Measurements from ENCODE around the gene KRT9.

KRT9 gene

DNA sequence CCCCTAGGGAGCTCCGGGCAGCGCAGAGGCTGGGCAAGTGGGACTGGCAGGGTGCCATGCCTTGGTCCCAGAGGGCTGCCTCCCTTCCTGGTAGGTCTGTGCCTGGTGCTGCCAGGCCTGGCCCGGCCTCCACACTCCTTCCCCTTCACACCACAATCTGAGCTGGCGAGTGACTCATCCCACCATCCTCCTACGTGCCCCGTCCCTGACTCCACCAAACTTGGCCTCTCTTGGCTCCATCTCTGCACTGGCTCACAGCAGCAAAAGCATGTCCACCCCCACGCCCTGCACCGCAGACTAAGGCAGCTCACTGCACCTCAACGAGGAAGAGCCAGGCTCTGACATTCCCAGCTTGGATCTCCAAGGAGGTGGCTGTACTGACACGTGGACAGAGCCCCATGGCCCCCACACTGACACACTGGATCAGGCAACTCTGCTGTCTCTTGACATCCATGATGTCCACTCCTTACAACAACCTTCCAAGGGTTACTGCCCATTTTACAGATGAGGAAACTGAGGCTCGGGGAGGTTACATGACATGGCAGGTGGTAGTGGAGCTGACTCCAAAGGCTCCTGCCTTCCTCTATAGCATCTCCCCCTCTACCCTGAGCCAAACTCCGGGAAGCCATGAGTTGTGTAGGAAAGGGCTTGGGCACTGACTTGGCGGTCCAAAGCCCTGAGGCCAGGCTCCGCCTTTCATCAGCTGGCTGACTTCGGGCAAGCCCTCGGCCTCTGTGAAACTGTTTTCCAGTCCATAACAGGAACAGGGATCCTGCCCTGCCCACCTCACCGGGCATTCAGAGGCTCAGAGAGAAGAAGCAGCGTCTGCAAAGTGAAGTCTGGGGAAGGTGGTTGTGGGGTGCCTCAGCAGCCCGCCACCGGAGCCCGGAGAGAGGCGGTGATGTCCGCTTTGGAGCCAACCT is 23.7 kb downstream of the KRT9 start:
- Histone ChIP-seq H3K36me3 (no peaks in the 10 kb centered on the region), H3K4me1 (peaks cover 19% of the 10 kb centered on the region), H3K4me3 (ENCODE audit: low read depth, low read length) (peak overlapping the region; percentile 32), H3K9me3 (0 out of 2 replicates have a peak, but pooled peaks cover 2% of the 10 kb centered on the region), H3K27me3 (no peaks in the 10 kb centered on the region)
- TF ChIP-seq, protein P1, sequence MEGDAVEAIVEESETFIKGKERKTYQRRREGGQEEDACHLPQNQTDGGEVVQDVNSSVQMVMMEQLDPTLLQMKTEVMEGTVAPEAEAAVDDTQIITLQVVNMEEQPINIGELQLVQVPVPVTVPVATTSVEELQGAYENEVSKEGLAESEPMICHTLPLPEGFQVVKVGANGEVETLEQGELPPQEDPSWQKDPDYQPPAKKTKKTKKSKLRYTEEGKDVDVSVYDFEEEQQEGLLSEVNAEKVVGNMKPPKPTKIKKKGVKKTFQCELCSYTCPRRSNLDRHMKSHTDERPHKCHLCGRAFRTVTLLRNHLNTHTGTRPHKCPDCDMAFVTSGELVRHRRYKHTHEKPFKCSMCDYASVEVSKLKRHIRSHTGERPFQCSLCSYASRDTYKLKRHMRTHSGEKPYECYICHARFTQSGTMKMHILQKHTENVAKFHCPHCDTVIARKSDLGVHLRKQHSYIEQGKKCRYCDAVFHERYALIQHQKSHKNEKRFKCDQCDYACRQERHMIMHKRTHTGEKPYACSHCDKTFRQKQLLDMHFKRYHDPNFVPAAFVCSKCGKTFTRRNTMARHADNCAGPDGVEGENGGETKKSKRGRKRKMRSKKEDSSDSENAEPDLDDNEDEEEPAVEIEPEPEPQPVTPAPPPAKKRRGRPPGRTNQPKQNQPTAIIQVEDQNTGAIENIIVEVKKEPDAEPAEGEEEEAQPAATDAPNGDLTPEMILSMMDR (IDR thresholded peaks at IDR 0.05; ENCODE audit: low read depth, low read length): no peak
- DNase-seq: peak; percentile 96

DNA sequence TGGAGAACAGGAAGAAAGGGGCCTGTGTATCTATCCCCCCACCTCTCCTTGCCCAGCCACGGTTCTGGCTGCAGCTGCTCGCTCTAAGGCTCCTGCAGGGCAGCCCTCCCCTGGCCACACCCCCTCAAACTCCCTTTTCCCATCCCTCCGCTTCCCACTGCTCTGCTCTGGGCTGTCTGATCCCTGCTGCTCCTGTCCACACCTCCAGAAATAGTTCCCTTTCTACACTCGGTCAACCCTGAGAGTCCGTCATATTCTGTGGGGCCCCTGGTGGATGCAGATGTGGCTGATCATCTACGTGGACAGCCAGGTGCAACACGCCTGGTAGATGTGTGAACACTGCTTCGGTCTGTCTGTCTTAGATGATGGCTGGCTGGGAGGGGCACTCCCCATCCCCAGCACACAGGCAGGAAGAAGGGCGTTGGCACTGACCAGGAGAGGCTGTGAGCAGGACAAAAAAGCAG is 24.4 kb downstream of the KRT9 start:
- no peaks in the 10 kb centered on the region for H3K36me3 ChIP-seq
- TF ChIP-seq, protein P1 (IDR thresholded peaks at IDR 0.05; ENCODE audit: low read depth, low read length): no peak
- H3K27me3 ChIP-seq: no peaks in the 10 kb centered on the region
- H3K4me1 ChIP-seq: peaks cover 19% of the 10 kb centered on the region
- H3K4me3 ChIP-seq (ENCODE audit: low read depth, low read length): peak overlapping the region; percentile 32
- peak; percentile 87 for DNase-seq
- 0 out of 2 replicates have a peak, but pooled peaks cover 2% of the 10 kb centered on the region for H3K9me3 ChIP-seq

DNA sequence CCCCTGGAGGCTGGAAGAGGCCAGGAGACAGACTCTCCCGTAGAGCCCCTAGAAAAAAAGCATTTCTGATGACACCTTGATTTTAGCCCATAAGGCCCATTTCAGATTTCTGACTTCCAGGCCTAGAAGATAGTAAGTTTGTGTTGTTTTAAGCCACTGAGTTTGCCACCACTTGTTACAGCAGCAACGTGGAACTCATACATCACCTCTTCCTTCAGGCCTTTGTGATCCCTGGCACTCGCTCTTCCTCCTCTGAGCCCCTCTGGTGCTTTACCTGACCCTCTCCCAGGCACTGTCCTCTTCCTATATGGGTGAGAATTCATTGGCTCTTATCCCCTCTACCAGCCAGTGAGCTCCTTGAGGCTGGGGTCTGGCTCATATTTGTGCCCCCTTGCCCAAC is 25.0 kb downstream of the KRT9 start:
- H3K4me3 ChIP-seq (ENCODE audit: low read depth, low read length): no peak overlapping the region
- H3K4me1 ChIP-seq: peaks cover 19% of the 10 kb centered on the region
- no peak for DNase-seq
- TF ChIP-seq, protein P1 (IDR thresholded peaks at IDR 0.05; ENCODE audit: low read depth, low read length): no peak
- H3K9me3 ChIP-seq: 0 out of 2 replicates have a peak, but pooled peaks cover 2% of the 10 kb centered on the region
- H3K36me3 ChIP-seq: no peaks in the 10 kb centered on the region
- H3K27me3 ChIP-seq: no peaks in the 10 kb centered on the region

DNA sequence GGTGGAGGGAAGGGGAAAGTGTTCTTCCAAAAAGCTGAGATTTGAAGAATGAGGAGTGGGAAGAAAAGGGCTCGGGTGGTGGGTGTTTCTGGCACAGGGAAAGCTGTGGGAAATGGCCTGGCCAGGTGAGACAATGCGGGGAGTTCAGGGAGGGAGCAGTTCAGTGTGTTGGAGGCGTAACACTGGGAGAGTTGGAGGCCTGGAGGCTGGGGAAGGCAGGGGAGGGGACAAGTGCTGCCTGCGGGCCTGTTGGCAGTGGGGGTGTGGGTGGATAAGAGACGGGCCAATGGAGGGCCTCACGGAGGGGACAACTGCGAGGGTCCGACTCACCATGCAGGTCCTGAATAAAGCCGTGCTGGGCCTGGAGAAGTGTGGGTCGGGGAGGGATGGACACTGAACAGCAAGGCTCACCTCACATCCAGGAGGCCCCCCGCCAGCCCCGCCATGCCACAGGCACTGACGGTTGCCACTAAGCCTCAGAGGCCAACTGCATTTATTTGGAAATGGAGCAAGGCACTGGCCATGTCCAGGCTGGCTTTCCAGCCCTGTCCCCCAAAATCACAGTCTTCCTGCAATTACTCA is 25.9 kb downstream of the KRT9 start:
- Histone ChIP-seq H3K4me1 (peaks cover 19% of the 10 kb centered on the region), H3K27me3 (no peaks in the 10 kb centered on the region), H3K36me3 (no peaks in the 10 kb centered on the region), H3K9me3 (0 out of 2 replicates have a peak, but pooled peaks cover 2% of the 10 kb centered on the region), H3K4me3 (ENCODE audit: low read depth, low read length) (no peak overlapping the region)
- TF ChIP-seq, protein P1 (IDR thresholded peaks at IDR 0.05; ENCODE audit: low read depth, low read length): no peak
- DNase-seq: no peak

DNA sequence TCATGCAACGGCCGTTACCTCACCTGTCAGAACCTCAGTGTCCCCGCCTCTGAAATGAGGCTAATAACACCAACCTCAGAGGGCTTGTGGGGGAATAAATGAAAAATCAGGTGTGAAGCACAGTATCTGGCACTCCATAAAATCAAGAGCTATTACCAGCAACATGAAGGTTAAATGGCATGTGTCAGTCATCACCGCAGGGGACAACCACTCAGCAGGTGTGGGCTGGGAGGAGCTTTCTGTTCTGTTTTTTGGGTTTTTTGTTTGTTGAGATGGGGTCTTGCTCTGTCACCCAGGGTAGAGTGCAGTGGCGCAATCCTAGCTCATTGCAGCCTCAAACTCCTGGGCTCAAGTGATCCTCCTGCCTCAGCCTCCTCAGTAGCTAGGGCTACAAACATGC is 26.9 kb downstream of the KRT9 start:
- no peak overlapping the region for H3K4me3 ChIP-seq (ENCODE audit: low read depth, low read length)
- no peak for DNase-seq

More for the DNA sequence above, 26.9 kb downstream of the KRT9 start:
- TF ChIP-seq, protein P1 (IDR thresholded peaks at IDR 0.05; ENCODE audit: low read depth, low read length): no peak
- Histone ChIP-seq H3K9me3 (0 out of 2 replicates have a peak, but pooled peaks cover 2% of the 10 kb centered on the region), H3K36me3 (no peaks in the 10 kb centered on the region), H3K27me3 (no peaks in the 10 kb centered on the region), H3K4me1 (peaks cover 19% of the 10 kb centered on the region)
